NOMO-1 (cell line): ENCODE measurements around the gene DSCAM.

ENCODE experiments used
- DNase-seq, 2 experiments: peaks; one replicate each; lab custom pipeline; 2025; ENCODE audit not compliant: unreplicated experiment in 2 of 2; lab: John Stamatoyannopoulos, UW

The DSCAM gene

GRCh38 chr21:40564318-40564717 is 282.6 kb downstream of the DSCAM start:
- DNase-seq = no peak

- no peak for DNase-seq
Observed at GRCh38 chr21:40563900-40564299, 283.1 kb downstream of the DSCAM start.

GRCh38 chr21:40562242-40563002 is 284.5 kb downstream of the DSCAM start:
- no peak for DNase-seq

GRCh38 chr21:40556442-40556968 is 290.5 kb downstream of the DSCAM start:
- DNase-seq = no peak

GRCh38 chr21:40555021-40555528 is 291.9 kb downstream of the DSCAM start:
- no peak for DNase-seq

GRCh38 chr21:40553781-40554180 is 293.2 kb downstream of the DSCAM start:
- DNase-seq = no peak

- no peak for DNase-seq
Observed at GRCh38 chr21:40547906-40548513, 298.9 kb downstream of the DSCAM start.

GRCh38 chr21:40546647-40547046 is 300.3 kb downstream of the DSCAM start:
- peak; percentile 65 to 88 for DNase-seq

GRCh38 chr21:40540216-40540615 is 306.7 kb downstream of the DSCAM start:
- DNase-seq = no peak

GRCh38 chr21:40534886-40535285 is 312.1 kb downstream of the DSCAM start:
- DNase-seq = no peak

GRCh38 chr21:40531431-40532110 is 315.4 kb downstream of the DSCAM start:
- no peak for DNase-seq

GRCh38 chr21:40531016-40531415 is 315.9 kb downstream of the DSCAM start:
- DNase-seq = no peak

GRCh38 chr21:40517646-40518045 is 329.3 kb downstream of the DSCAM start:
- DNase-seq = no peak

GRCh38 chr21:40516335-40516734 is 330.6 kb downstream of the DSCAM start:
- peak; percentile 38 to 46 for DNase-seq

GRCh38 chr21:40512590-40512989 is 334.4 kb downstream of the DSCAM start:
- no peak for DNase-seq

GRCh38 chr21:40507978-40508377 is 339.0 kb downstream of the DSCAM start:
- DNase-seq = no peak

GRCh38 chr21:40505681-40506080 is 341.3 kb downstream of the DSCAM start:
- no peak for DNase-seq

- no peak for DNase-seq
Observed at GRCh38 chr21:40505244-40505643, 341.7 kb downstream of the DSCAM start.

GRCh38 chr21:40504825-40505224 is 342.1 kb downstream of the DSCAM start:
- DNase-seq = no peak

- DNase-seq = no peak
Observed at GRCh38 chr21:40496116-40496515, 350.8 kb downstream of the DSCAM start.

GRCh38 chr21:40490408-40490807 is 356.6 kb downstream of the DSCAM start:
- DNase-seq = no peak
